SK-N-MC (cell line): ENCODE results near the gene KIAA0513.

Experiments used
- EZH2 ChIP-seq: fragments of 200-600 bp; sonication (generic); IDR thresholded peaks from one replicate; pipeline ENCODE4 v1.6.1; 2017; ENCODE audit warnings: antibody characterized with exemption
- POLR2AphosphoS5 ChIP-seq: IDR thresholded peaks from 2 replicates; pipeline ENCODE4 v1.6.1; 2012; ENCODE audit warnings: mild to moderate bottlenecking, low read depth, low read length, borderline replicate concordance

DNA sequence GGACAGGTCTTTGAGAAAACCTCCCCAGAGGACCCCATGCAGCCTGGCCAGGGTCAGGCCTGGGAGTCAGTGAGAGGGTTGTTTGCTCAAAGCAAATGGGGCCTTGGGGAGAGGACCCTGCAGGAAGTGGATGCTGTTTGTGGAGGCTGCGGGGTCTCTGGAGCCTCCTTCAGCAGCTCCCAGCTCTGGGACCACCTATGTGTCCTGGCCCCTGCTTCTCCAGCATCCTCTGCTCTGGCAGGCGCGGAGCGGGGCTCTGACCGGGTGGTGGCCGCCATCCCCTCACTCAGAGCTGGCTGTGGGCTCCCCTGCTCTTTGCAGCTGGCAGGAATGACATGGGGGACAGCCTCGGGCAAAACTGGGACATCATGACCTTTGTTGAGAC, 114.5 kb downstream of the KIAA0513 start:
- TF ChIP-seq POLR2AphosphoS5 (no peak), EZH2 (no peak)
